ENCODE data around the gene TMEM185A. TPM values are rescaled to one million over a fixed set of nuclear protein-coding genes. Genes with fewer than 3 reads are reported as not detected.
"Not testable (repeated sequence)": the region's sequence is repeated elsewhere in the genome, so short reads cannot be mapped to it uniquely, and the experiment has no call there.

TMEM185A gene
- total RNA-seq, 1 donor from 2014 or later = 21.0 TPM

- not testable (repeated sequence) for DNase-seq
These were observed 11.9 kb downstream of the TMEM185A start for GRCh38 chrX:149619662-149620061.

- DNase-seq = no peak
These were observed 12.7 kb downstream of the TMEM185A start for GRCh38 chrX:149618871-149619270.

- no peak for DNase-seq
These were observed 19.9 kb downstream of the TMEM185A start for GRCh38 chrX:149611623-149612175.

- DNase-seq = no peak
These were observed 21.1 kb downstream of the TMEM185A start for GRCh38 chrX:149610511-149610910.

GRCh38 chrX:149607699-149608098 is 23.9 kb downstream of the TMEM185A start:
- no peak for DNase-seq

- DNase-seq = not testable (repeated sequence)
These were observed 26.2 kb downstream of the TMEM185A start for GRCh38 chrX:149605248-149605885.

GRCh38 chrX:149598603-149599002 is 33.0 kb downstream of the TMEM185A start:
- not testable (repeated sequence) for DNase-seq

GRCh38 chrX:149595943-149596342 is 35.6 kb downstream of the TMEM185A start:
- DNase-seq = not testable (repeated sequence)

GRCh38 chrX:149595214-149595613 is 36.4 kb downstream of the TMEM185A start, which contains the start of gene HSFX2:
Gene HSFX2 (minus strand): TSS chrX:149595314. CDS start chrX:149594700, 614 bp downstream.
- DNase-seq = not testable (repeated sequence)

- DNase-seq = not testable (repeated sequence)
These were observed 40.6 kb downstream of the TMEM185A start for GRCh38 chrX:149590993-149591392.

- DNase-seq = not testable (repeated sequence)
These were observed 44.2 kb downstream of the TMEM185A start, which contains the start of gene MAGEA9B for GRCh38 chrX:149587359-149587758. Gene MAGEA9B (minus strand): TSS chrX:149587459. CDS start chrX:149583179, 4,280 bp downstream.

- DNase-seq = not testable (repeated sequence)
These were observed 46.0 kb downstream of the TMEM185A start for GRCh38 chrX:149585631-149586030.

GRCh38 chrX:149573456-149573855 is 58.1 kb downstream of the TMEM185A start:
- not testable (repeated sequence) for DNase-seq

GRCh38 chrX:149572743-149573142 is 58.8 kb downstream of the TMEM185A start:
- DNase-seq = no peak

- DNase-seq = no peak
These were observed 59.8 kb downstream of the TMEM185A start for GRCh38 chrX:149571770-149572169.

GRCh38 chrX:149570668-149571067 is 60.9 kb downstream of the TMEM185A start:
- no peak for DNase-seq

- no peak for DNase-seq
These were observed 61.8 kb downstream of the TMEM185A start for GRCh38 chrX:149569770-149570169.

GRCh38 chrX:149568701-149569296 is 62.8 kb downstream of the TMEM185A start:
- DNase-seq = no peak

- no peak for DNase-seq
These were observed 63.8 kb downstream of the TMEM185A start for GRCh38 chrX:149567621-149568417.

GRCh38 chrX:149563359-149563758 is 68.2 kb downstream of the TMEM185A start:
- no peak for DNase-seq

- DNase-seq = not testable (repeated sequence)
These were observed 76.3 kb downstream of the TMEM185A start for GRCh38 chrX:149555251-149555650.

- not testable (repeated sequence) for DNase-seq
These were observed 79.7 kb downstream of the TMEM185A start for GRCh38 chrX:149551939-149552248.
